OCI-LY1 (cell line): ENCODE data around the gene DLG1.

Experiments
- H2AFZ ChIP-seq: fragments of 200-600 bp; sonication (generic), shearing (Covaris generic); 2 replicates; pipeline ENCODE4 v1.6.0; 2014; ENCODE audit warnings: antibody characterized with exemption, mild to moderate bottlenecking, low read length
- H3F3A ChIP-seq: fragments of 200-600 bp; sonication (generic), shearing (Covaris generic); 2 replicates; pipeline ENCODE4 v1.6.0; 2014; ENCODE audit warnings: mild to moderate bottlenecking, antibody characterized with exemption, low read length, moderate library complexity; ENCODE audit not compliant: insufficient read depth
- H3K27ac ChIP-seq: fragments of 200-600 bp; sonication (generic); 2 replicates; pipeline ENCODE4 v1.5.1; 2014; ENCODE audit warnings: low read length, mixed run types, mild to moderate bottlenecking, low read depth; ENCODE audit not compliant: poor library complexity, severe bottlenecking
- H3K27me3 ChIP-seq: fragments of 200-600 bp; sonication (generic); 2 replicates; pipeline ENCODE4 v1.6.0; 2014; ENCODE audit warnings: antibody characterized with exemption, mild to moderate bottlenecking, low read length, moderate library complexity; ENCODE audit not compliant: insufficient read depth
- H3K36me3 ChIP-seq: fragments of 200-600 bp; sonication (generic); 2 replicates; pipeline ENCODE4 v1.6.1; 2014; ENCODE audit warnings: mild to moderate bottlenecking, antibody characterized with exemption, low read length, moderate library complexity, mixed read lengths; ENCODE audit not compliant: insufficient read depth
- H3K4me1 ChIP-seq: fragments of 200-600 bp; sonication (generic); 2 replicates; pipeline ENCODE4 v1.5.1; 2014; ENCODE audit warnings: mild to moderate bottlenecking, low read length, moderate library complexity; ENCODE audit not compliant: insufficient read depth, severe bottlenecking
- H3K4me2 ChIP-seq: fragments of 200-600 bp; sonication (generic), shearing (Covaris generic); 2 replicates; pipeline ENCODE4 v1.6.1; 2014; ENCODE audit warnings: low read length
- H3K4me3 ChIP-seq: fragments of 200-600 bp; sonication (generic); 2 replicates; pipeline ENCODE4 v1.5.1; 2014; ENCODE audit warnings: low read length, low read depth, mild to moderate bottlenecking, mixed read lengths; ENCODE audit not compliant: poor library complexity, severe bottlenecking
- H3K79me2 ChIP-seq: fragments of 200-600 bp; shearing (Covaris generic); 2 replicates; pipeline ENCODE4 v1.6.1; 2016; ENCODE audit warnings: mixed run types, low read length, mixed read lengths; ENCODE audit not compliant: insufficient read depth
- H3K9ac ChIP-seq: fragments of 200-600 bp; sonication (generic), shearing (Covaris generic); 2 replicates; pipeline ENCODE4 v1.6.1; 2014; ENCODE audit warnings: mild to moderate bottlenecking, low read length, mixed read lengths
- H3K9me2 ChIP-seq: fragments of 200-600 bp; sonication (generic), shearing (Covaris generic); 2 replicates; pipeline ENCODE4 v1.6.1; 2014; ENCODE audit warnings: low read depth, mild to moderate bottlenecking, low read length, mixed read lengths
- H3K9me3 ChIP-seq: fragments of 200-600 bp; shearing (Covaris generic); 2 replicates; pipeline ENCODE4 v1.6.1; 2014; ENCODE audit warnings: low read length, mixed read lengths
- H4K20me1 ChIP-seq: fragments of 200-600 bp; sonication (generic), shearing (Covaris generic); 2 replicates; pipeline ENCODE4 v1.6.0; 2016; ENCODE audit warnings: mild to moderate bottlenecking, low read length; ENCODE audit not compliant: insufficient read depth
- EZH2 ChIP-seq: fragments of 200-600 bp; sonication (generic), shearing (Covaris generic); IDR thresholded peaks from 2 replicates; pipeline ENCODE4 v1.8.0; 2017; ENCODE audit warnings: borderline replicate concordance, mixed run types, mild to moderate bottlenecking, antibody characterized with exemption, low read length, moderate library complexity, mixed read lengths
- TF ChIP-seq, protein P1 (sequence below): fragments of 200-600 bp; sonication (generic), shearing (Covaris generic); IDR thresholded peaks from 2 replicates; pipeline ENCODE4 v1.5.1; 2017; ENCODE audit warnings: mild to moderate bottlenecking, antibody characterized with exemption, low read length, moderate library complexity, mixed read lengths

The DLG1 gene

DNA sequence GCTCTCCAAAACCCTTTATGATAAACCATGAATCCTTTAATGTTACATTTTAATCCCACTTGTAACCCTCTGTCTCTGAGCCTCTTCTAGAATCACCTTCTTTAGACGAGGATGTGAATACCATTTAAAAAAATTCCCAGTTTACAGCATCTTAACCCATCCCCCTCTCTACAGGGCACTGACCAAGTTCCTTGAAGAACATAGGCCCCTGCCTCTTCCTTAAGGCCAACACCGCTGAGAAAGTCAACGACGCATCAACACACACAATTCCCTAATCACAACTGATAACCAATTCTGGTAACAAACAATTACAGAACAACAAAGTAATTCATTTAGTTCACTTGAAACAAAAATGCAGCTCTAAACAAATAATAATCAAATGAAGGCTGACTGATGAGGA lies 130.3 kb downstream of the DLG1 start:
- H3K27me3 ChIP-seq = no peaks in the 10 kb centered on the region
- no peaks in the 10 kb centered on the region for H3K9me3 ChIP-seq
- no peaks in the 10 kb centered on the region for H4K20me1 ChIP-seq
- no peak overlapping the region for H3K9ac ChIP-seq
- no peak overlapping the region for H3K4me2 ChIP-seq
- peaks cover 13% of the 10 kb centered on the region for H3K4me1 ChIP-seq
- no peak overlapping the region for H3K4me3 ChIP-seq
- H2AFZ ChIP-seq = no peak overlapping the region
- H3K79me2 ChIP-seq = no peaks in the 10 kb centered on the region
- H3K27ac ChIP-seq = peak overlapping the region; percentile 8
- TF ChIP-seq EZH2 = no peak
- TF ChIP-seq, protein P1, sequence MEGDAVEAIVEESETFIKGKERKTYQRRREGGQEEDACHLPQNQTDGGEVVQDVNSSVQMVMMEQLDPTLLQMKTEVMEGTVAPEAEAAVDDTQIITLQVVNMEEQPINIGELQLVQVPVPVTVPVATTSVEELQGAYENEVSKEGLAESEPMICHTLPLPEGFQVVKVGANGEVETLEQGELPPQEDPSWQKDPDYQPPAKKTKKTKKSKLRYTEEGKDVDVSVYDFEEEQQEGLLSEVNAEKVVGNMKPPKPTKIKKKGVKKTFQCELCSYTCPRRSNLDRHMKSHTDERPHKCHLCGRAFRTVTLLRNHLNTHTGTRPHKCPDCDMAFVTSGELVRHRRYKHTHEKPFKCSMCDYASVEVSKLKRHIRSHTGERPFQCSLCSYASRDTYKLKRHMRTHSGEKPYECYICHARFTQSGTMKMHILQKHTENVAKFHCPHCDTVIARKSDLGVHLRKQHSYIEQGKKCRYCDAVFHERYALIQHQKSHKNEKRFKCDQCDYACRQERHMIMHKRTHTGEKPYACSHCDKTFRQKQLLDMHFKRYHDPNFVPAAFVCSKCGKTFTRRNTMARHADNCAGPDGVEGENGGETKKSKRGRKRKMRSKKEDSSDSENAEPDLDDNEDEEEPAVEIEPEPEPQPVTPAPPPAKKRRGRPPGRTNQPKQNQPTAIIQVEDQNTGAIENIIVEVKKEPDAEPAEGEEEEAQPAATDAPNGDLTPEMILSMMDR = no peak
- H3K9me2 ChIP-seq = no peaks in the 10 kb centered on the region
- no peaks in the 10 kb centered on the region for H3F3A ChIP-seq
- peaks cover 3% of the 10 kb centered on the region; the same call in 1 of the 2 replicates for H3K36me3 ChIP-seq

DNA sequence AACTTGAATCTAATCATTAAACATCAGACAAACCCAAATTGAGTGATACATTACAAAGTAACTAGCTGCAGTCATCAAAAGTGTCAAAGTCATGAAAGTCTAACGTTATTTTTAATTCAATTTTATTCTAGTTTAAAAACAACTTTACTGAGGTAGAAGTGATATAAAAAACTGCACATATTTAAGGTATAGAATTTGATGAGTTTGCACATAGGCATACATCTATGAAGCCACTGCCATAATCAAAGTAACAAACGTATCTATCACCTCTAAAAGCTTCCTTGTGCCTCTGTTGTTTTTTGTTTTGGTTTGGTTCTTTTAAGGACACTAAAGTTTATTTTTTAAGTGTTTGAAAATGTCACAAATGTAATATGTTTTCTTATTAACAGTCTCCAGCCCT lies 130.9 kb downstream of the DLG1 start:
- no peaks in the 10 kb centered on the region for H3K27me3 ChIP-seq
- no peaks in the 10 kb centered on the region for H3K9me2 ChIP-seq
- H3K4me2 ChIP-seq = no peak overlapping the region
- H3K9me3 ChIP-seq = no peaks in the 10 kb centered on the region
- no peaks in the 10 kb centered on the region for H3K79me2 ChIP-seq
- H3K27ac ChIP-seq = peak overlapping the region; percentile 8
- TF ChIP-seq, protein P1 = no peak
- TF ChIP-seq EZH2 = no peak
- H3K36me3 ChIP-seq = peaks cover 7% of the 10 kb centered on the region; the same call in 1 of the 2 replicates
- H2AFZ ChIP-seq = no peak overlapping the region
- no peak overlapping the region for H3K9ac ChIP-seq
- H4K20me1 ChIP-seq = no peaks in the 10 kb centered on the region
- peaks cover 13% of the 10 kb centered on the region for H3K4me1 ChIP-seq
- H3K4me3 ChIP-seq = no peak overlapping the region
- no peaks in the 10 kb centered on the region for H3F3A ChIP-seq

DNA sequence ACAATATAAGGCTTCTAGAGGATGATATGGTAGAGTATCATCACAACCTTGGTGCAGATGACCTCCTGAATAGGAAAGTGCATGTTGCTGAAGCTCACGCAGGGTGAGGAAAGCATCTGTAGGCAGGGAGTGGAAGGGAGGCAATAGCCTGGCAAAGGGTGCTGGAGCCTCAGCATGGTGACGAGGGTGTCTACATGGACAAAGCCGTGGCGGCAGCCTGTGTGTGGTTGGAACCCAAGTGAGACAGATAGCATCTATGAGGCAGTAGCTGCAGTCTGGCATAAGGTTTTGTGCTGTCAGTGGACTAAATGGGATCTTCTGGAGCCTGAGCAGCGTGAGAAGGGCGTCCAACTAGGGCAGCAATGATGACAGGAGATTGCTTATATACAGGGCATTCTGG lies 132.5 kb downstream of the DLG1 start:
- H3K4me3 ChIP-seq = no peak overlapping the region
- H3F3A ChIP-seq = no peaks in the 10 kb centered on the region
- no peaks in the 10 kb centered on the region for H3K9me2 ChIP-seq
- no peak overlapping the region for H3K4me2 ChIP-seq
- no peak overlapping the region for H2AFZ ChIP-seq
- H3K4me1 ChIP-seq = peaks cover 13% of the 10 kb centered on the region
- H3K27me3 ChIP-seq = no peaks in the 10 kb centered on the region
- H3K36me3 ChIP-seq = peaks cover 7% of the 10 kb centered on the region; the same call in 1 of the 2 replicates
- H3K9me3 ChIP-seq = no peaks in the 10 kb centered on the region
- no peak overlapping the region for H3K9ac ChIP-seq
- H4K20me1 ChIP-seq = no peaks in the 10 kb centered on the region
- no peak for TF ChIP-seq EZH2
- TF ChIP-seq, protein P1 = no peak
- no peaks in the 10 kb centered on the region for H3K79me2 ChIP-seq
- H3K27ac ChIP-seq = no peak overlapping the region
